ENCODE data around the gene FUNDC2. TPM values are rescaled to one million over a fixed set of nuclear protein-coding genes. Genes with fewer than 3 reads are reported as not detected.

FUNDC2 gene
- total RNA-seq, 2 donors from 2014 or later, result 125 to 126 TPM

- intact Hi-C loops (cut with DNase I), result no loop called here
- peak; percentile 85 for DNase-seq (ENCODE audit: low spot score)
These were observed 30.5 kb downstream of the FUNDC2 start for GRCh38 chrX:155056877-155057792.

DNA sequence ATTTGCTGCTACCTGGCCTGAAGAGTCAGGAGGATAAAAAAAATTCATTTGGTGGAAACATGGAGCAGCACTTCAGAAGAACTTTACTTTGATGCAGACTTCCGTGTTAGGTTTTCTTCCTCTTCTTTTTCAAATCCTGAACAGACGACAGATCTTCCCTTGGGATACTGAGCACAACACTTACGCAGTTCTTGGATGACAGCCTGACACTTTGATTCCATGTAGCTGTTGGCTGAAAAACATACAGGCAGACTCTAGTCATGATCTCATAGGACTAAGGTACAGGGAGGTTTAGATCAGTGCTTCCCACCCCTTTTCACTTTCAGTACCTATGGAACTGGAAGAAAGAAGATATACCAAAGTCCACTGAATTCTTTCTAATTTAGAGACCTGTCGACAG lies 35.1 kb downstream of the FUNDC2 start:
- intact Hi-C loops (cut with DNase I), result loop anchor here in 1 of 2 donors (10.0 kb wide), 1 partner anchor 77 kb away; no protein-coding TSS in a partner anchor
- no peak for DNase-seq (ENCODE audit: low spot score)

DNA sequence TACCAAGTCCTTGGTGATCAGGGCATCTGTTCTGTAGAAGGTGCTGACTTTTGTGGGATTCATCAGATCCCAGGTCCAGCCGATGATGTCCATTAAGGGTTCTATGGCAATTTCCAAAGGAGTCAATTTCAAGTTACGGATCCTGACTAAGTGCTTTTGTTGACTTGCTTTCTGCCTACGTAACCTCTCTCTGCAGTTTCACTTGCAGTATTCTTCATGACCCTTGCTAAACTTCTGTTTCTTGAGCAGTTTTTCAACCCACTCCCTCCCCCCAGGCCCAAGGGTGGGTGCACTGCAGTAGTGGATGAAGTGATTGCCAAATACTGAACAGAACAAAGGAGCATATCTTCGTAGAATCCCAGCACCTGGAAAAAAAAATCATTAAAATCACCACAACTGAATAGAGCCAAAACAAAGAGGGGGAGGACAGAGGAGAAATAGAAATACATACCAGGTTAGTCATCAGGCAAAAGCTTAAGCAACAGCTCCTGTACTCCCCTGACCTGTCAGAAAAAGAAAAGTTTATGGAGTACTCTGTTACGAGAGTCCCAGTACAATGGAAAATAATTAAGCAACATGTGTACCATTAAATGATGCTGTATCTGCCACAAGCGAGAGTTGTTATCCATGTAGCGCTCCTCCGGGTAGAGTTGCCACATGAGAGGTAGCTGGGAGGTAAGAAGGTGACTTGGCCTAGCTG lies 38.5 kb downstream of the FUNDC2 start:
- intact Hi-C loops (cut with DNase I), result loop anchor here in 1 of 2 donors (10.0 kb wide), 1 partner anchor 80 kb away; no protein-coding TSS in a partner anchor

GRCh38 chrX:155068165-155068564 lies 41.5 kb downstream of the FUNDC2 start:
- DNase-seq (ENCODE audit: low spot score), result no peak
- intact Hi-C loops (cut with DNase I), result loop anchor here in 1 of 2 donors (10.0 kb wide), 1 partner anchor 83 kb away; no protein-coding TSS in a partner anchor

More for the DNA sequence above, 38.5 kb downstream of the FUNDC2 start:
- no peak for DNase-seq (ENCODE audit: low spot score)

GRCh38 chrX:155069414-155069813 lies 42.8 kb downstream of the FUNDC2 start:
- intact Hi-C loops (cut with DNase I), result loop anchor here in 1 of 2 donors (10.0 kb wide), 1 partner anchor 85 kb away; no protein-coding TSS in a partner anchor
- DNase-seq (ENCODE audit: low spot score), result no peak

- intact Hi-C loops (cut with DNase I), result no loop called here
- no peak for DNase-seq (ENCODE audit: low spot score)
These were observed 43.4 kb downstream of the FUNDC2 start for GRCh38 chrX:155070038-155070437.

DNA sequence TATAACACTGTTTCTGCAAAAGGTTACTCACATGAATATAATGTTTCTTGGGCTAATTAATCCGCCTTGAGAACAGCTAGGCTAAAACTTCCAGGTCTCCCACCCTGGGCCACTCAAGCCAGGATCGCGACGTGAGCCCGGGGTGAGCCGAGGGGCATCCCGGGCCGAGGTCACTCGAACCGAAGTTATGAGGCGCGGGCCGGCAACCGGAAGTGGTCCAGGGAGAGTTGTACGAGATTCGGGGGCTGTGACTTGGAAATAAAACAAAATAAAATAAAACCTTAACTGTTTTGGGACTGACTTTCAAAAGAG lies 44.0 kb downstream of the FUNDC2 start:
- intact Hi-C loops (cut with DNase I), result no loop called here

GRCh38 chrX:155070975-155071693 lies 44.5 kb downstream of the FUNDC2 start, which contains the start of the genes BRCC3, CMC4 and MTCP1:
BRCC3 (plus strand) TSS chrX:155071508; CDS start chrX:155071528, 20 bp downstream.
CMC4 (minus strand) TSS chrX:155071136; CDS start chrX:155064023, 7,113 bp downstream.
MTCP1 (minus strand) TSS chrX:155071136; CDS start chrX:155066010, 5,126 bp downstream.
- intact Hi-C loops (cut with DNase I), result no loop called here
- DNase-seq (ENCODE audit: low spot score), result peak; percentile 93

More for the DNA sequence above, 44.0 kb downstream of the FUNDC2 start:
- peak; percentile 83 for DNase-seq (ENCODE audit: low spot score)

DNA sequence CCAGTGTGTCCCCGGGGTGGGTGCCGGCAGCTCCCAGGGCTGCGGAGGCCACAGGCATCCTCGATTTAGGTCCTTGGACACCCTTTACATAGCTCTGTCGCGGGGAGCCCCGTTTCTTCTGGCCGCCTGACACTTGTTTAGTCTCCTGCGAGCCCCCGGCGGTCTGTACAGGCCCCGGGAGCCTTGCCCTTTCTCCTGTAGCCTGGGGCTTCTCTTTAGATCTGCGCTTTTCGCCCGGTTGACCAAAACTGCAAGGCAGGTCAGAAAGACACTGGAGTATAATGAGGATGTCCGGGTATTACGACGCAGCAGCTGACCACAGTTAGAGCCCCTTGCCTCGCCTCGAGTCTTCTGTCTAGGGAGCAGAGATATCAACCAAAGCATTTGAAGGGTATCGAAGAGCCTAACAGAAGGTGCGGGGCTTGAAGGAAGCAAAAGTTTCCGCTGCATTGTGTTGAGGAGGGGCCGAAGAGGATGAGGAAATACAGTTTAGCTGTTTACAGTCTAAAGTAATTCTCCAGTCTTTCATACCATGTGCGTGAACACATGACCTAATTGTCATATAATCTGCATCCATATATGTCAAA lies 45.1 kb downstream of the FUNDC2 start:
- no peak for DNase-seq (ENCODE audit: low spot score)
- intact Hi-C loops (cut with DNase I), result no loop called here

DNA sequence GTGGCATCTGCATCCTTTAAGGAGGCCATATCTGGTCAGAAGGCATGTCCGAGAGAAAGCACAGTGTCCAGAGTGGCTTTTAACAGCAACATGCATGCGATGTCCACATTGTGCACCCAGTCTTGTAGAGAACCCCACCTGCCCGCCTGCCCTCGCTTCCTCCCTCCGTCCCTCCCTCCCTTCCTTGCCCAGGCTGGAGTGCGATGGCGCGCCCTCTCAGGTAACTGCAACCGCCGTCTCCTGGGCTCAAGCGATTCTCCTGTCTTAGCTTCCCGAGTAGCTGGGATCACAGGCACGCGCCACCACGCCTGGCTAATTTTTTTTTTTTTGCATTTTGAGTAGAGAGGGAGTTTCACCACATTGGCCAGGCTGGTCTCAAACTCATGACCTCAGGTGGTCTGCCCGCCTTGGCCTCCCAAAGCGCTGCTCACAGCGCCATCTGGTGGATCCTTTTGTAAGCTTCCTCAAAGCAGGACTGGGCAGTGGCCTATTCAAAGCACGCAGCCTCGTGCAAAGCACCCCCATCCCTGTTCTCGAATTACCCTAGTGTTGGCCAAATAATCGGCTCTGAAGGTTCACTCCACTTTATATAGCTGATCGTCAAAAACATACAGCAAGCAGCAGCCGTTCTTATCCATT lies 59.7 kb downstream of the FUNDC2 start:
- no peak for DNase-seq (ENCODE audit: low spot score)
- intact Hi-C loops (cut with DNase I), result loop anchor here in 1 of 2 donors (5.0 kb wide), 1 partner anchor 1419 kb away; no protein-coding TSS in a partner anchor

- intact Hi-C loops (cut with DNase I), result loop anchor here in 1 of 2 donors (5.0 kb wide), 1 partner anchor 1420 kb away; no protein-coding TSS in a partner anchor
- DNase-seq (ENCODE audit: low spot score), result no peak
These were observed 60.5 kb downstream of the FUNDC2 start for GRCh38 chrX:155086961-155087735.

- DNase-seq (ENCODE audit: low spot score), result no peak
- intact Hi-C loops (cut with DNase I), result no loop called here
These were observed 67.9 kb downstream of the FUNDC2 start for GRCh38 chrX:155094468-155095061.

DNA sequence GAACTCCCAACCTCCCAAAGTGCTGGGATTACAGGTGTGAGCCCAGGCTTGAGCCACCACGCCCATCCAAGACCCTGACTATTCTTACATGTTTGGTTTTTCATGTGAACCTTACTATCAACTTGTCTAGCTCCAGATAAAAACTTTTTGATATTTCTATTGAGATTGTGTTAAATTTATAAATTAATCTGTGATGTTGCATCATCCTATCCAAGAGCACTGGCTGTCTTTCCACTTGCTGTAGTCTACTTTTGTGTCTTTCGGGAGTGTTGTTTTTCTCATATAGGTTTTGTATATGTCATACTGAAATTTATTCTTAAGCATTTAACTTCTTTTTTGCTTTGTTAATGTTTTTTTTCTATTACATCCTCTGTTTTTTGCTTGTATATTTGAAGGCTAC lies 79.3 kb downstream of the FUNDC2 start:
- intact Hi-C loops (cut with DNase I), result no loop called here
- DNase-seq (ENCODE audit: low spot score), result no peak

DNA sequence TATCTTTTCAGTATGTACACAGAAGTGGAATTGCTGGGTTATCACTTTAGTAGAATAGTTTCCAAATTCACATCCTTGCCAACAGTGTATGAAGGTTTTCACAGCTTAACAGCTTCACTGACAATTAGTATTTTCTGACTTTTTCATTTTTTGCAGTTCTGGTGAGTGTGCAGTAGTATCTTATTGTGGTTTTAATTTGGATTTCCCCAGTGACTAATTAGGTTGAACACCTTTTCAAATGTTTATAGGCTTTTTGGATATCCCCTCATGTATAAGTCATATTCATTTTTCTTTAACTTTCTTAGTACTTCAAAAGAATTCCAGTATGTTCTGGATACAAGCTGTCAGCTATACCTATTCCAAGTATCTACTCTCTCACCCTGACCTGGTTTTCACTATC lies 81.8 kb downstream of the FUNDC2 start:
- intact Hi-C loops (cut with DNase I), result loop anchor here in 1 of 2 donors (1.0 kb wide), 1 partner anchor 23 kb away; no protein-coding TSS in a partner anchor
- DNase-seq (ENCODE audit: low spot score), result no peak

All from posterior vena cava (tissue), 2 donors.